GM23248 (cell line): Measurements from ENCODE around the gene PARP8.

Experiments
- EZH2 ChIP-seq: fragments of 200-600 bp; sonication (generic); IDR thresholded peaks from 2 replicates; pipeline ENCODE4 v1.6.1; 2018; ENCODE audit warnings: antibody characterized with exemption, mild to moderate bottlenecking; ENCODE audit not compliant: insufficient read depth, poor library complexity, severe bottlenecking
- EZH2phosphoT487 ChIP-seq: fragments of 200-600 bp; sonication (generic); IDR thresholded peaks from 2 replicates; pipeline ENCODE4 v1.6.1; 2018; ENCODE audit warnings: antibody characterized with exemption, moderate library complexity, mild to moderate bottlenecking, low read depth; ENCODE audit not compliant: insufficient read depth

DNA sequence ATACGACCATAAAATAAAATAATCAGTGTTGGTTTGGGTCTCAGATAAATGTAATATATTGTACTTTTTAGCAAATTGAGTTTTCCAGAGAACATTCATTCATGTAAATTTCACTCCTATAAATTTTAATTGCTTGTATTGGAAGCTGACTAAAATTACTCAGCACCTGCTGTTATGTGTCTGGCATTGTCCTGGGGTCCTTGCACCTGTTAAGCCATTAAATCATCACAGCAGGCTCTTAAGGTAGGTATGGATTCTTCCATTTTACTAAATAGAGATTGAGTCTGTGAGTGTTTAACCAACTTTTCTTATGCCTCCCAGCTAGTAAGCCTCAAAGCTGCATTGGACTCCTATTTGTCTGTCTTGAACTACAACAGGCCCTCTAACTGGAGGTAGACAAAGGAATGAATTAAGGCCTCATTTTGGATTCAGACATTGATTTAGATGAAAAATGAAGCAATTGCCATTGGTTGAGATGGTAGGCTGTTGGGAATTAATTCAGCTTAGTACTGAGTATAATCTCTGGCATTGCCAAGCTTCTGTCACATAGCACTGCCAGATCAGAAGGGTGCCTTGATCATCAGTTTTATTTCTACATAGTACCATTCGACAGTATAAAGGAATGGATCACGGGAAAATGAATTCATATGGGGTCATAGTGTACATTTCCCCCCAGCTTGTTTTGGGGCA is 78.9 kb downstream of the PARP8 start:
- no peak for TF ChIP-seq EZH2
- no peak for TF ChIP-seq EZH2phosphoT487
